Mucosa of stomach (tissue), 1 donor: ENCODE data around the gene PABPN1L.
"Not testable (repeated sequence)": the region's sequence is repeated elsewhere in the genome, so short reads cannot be mapped to it uniquely, and the experiment has no call there.

Source experiments
- H3K27me3 ChIP-seq: one replicate; pipeline ENCODE4 v1.7.0; 2013; ENCODE audit warnings: mild to moderate bottlenecking, low read length; ENCODE audit not compliant: control insufficient read depth, insufficient read depth
- H3K36me3 ChIP-seq: one replicate; pipeline ENCODE4 v1.7.0; 2013; ENCODE audit warnings: low read length; ENCODE audit not compliant: control insufficient read depth, insufficient read depth
- H3K4me1 ChIP-seq: one replicate; pipeline ENCODE4 v1.7.0; 2013; ENCODE audit warnings: mild to moderate bottlenecking, low read length; ENCODE audit not compliant: control insufficient read depth, insufficient read depth
- H3K4me3 ChIP-seq: one replicate; pipeline ENCODE4 v1.7.0; 2013; ENCODE audit warnings: low read length
- H3K9ac ChIP-seq: one replicate; pipeline ENCODE4 v1.7.0; 2013; ENCODE audit warnings: mild to moderate bottlenecking, low read length, moderate library complexity
- H3K9me3 ChIP-seq: one replicate; pipeline ENCODE4 v1.7.0; 2013; ENCODE audit warnings: mild to moderate bottlenecking, low read length, moderate library complexity; ENCODE audit not compliant: control insufficient read depth
- donor health status: Pancreatic carcinoma.

PABPN1L gene

DNA sequence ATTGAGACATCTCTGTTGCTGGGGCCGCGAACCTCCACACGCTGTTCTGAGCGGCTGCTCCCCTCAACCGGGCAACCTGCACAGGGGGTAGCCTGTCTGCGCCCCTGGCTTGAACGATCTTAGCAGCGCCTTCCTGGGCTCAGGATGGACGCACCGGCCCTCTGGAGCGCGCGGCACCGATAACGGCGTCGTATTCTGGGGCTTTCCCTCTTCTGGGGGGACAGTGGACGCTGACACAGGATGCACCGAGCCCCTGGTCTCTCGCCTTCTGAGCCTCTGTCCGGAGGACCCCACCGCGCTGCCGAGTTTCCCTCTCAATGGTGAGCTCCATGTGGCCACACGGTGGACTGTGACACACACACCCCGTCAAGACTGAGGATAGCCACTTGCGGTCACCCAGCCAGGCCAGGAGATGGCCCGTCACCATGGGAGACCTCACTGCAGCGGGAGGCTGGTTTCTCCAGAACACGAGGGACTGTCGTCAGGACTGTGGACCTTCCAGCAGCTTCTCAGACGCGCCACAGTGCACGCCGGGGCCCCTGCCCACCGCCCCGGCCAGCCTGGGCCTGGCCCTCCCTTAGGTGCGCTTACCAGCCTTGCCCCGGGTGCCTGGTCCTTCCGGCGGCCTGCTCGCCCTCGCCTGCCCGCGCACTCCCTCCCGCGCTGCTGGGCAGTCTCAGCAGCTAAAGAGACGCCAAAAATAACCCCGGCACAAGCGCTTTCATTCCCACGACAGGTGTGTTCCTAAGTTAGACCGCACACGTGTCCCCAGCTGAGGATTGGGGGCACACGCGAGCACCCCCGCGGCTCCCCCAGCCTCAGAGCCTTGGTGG, 30.0 kb upstream of the PABPN1L start:
- Histone ChIP-seq H3K36me3 (no peaks in the 10 kb centered on the region), H3K4me1 (no peaks in the 10 kb centered on the region), H3K4me3 (no peak overlapping the region), H3K27me3 (no peaks in the 10 kb centered on the region), H3K9me3 (no peaks in the 10 kb centered on the region), H3K9ac (no peak overlapping the region)

DNA sequence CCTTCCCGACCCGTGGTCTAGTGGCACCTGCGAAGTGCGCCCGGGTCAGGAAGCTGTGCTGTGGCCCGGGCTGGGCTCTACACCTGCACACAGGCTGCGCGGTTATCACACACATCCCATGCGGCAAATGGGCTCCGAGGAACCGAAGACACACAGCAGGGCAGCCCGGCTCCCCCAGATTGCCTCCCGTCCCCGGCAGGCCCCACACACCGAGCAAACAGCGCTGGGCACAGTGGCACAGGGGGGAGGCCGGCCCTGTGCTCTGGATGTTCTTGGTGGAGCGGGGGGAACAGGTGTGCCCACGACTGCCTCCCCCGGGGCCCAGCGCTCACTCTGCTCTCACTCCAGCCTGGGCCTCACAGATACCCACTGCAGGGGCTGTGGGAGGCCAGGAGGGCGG, 28.9 kb upstream of the PABPN1L start:
- Histone ChIP-seq H3K9me3 (no peaks in the 10 kb centered on the region), H3K9ac (no peak overlapping the region), H3K4me3 (no peak overlapping the region), H3K27me3 (no peaks in the 10 kb centered on the region), H3K36me3 (no peaks in the 10 kb centered on the region), H3K4me1 (no peaks in the 10 kb centered on the region)

DNA sequence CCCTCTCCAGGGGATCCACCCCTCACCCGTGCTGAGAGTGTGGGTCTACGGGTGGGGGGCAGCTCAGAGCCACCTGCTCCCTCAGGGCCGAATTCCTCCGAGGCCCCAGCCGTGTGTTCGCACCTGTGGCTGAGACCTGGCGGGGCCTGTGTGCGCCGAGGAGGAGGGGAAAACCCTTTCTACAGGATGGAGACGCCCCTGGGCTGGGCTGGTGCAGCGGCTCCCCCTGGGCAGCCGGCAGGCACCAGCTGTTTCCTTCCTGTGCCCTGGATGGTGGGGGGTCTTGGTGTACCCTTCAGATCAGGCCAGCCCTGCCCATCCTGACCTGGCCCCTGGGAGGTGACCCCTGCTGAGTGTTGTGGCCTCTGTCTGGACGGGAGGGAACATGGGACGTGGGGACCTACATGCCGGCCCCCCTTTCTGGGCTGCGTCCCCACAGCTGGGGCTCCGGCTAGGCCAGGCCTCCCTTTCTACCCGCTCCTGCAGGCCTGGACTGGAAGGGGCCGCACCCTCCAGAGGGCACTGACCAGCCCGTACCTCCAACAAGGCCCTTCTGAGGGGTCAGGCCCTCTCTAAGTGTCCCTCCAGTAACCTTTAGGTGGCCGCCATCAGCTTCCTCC, 28.3 kb upstream of the PABPN1L start:
- no peaks in the 10 kb centered on the region for H3K36me3 ChIP-seq
- no peak overlapping the region for H3K4me3 ChIP-seq
- no peaks in the 10 kb centered on the region for H3K27me3 ChIP-seq
- H3K9me3 ChIP-seq, result no peaks in the 10 kb centered on the region
- H3K4me1 ChIP-seq, result no peaks in the 10 kb centered on the region
- H3K9ac ChIP-seq, result no peak overlapping the region

DNA sequence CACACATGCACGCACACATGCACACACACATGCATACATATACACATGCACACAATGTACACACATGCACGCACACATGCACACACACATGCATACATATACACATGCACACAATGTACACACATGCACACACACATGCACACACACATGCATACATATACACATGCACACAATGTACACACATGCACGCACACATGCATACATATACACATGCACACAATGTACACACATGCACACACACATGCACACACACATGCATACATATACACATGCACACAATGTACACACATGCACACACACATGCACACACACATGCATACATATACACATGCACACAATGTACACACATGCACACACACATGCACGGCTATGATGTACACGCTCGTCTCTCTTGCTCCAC, 27.8 kb upstream of the PABPN1L start:
- not testable (repeated sequence) for H3K27me3 ChIP-seq, H3K9me3 ChIP-seq, H3K4me1 ChIP-seq, H3K4me3 ChIP-seq, H3K9ac ChIP-seq, H3K36me3 ChIP-seq

DNA sequence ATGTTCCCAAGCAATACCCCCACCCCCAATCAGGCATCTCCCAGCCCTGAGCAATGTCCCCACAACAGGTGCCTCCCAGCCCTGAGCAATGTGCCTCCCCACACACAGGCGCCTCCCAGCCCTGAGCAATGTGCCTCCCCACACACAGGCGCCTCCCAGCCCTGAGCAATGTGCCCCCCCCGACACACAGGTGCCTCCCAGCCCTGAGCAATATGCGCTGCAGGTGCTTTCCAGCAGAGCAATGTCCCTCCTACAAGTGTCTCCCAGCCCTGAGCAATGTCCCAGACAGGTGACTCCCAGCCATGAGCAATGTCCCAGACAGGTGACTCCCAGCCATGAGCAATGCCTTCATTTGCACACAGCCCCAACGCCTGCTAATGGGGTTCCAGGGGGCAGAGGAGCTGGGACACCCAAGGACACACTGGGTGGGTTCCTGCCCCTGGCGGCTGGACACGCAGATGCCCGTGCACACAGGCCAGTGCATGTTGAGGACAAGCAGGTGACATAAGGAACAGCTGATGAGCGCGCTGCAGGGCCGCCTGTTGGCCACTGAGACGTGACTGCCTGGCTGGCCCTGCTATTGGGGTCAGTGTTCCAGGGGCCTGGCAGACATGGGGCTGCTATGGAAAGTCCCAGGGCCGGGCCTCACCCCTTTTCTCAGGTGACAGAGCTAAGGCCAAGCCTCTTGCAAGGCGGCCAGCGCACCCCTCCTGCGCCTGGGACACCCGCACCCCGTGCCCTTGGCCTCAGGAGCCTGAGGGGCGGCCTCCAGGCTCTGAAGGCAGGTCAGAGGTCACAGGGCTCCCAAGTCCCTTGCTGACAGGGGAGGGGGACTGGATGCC, 26.9 kb upstream of the PABPN1L start:
- Histone ChIP-seq H3K27me3 (no peaks in the 10 kb centered on the region), H3K36me3 (no peaks in the 10 kb centered on the region), H3K9ac (no peak overlapping the region), H3K4me1 (no peaks in the 10 kb centered on the region), H3K9me3 (no peaks in the 10 kb centered on the region), H3K4me3 (no peak overlapping the region)

DNA sequence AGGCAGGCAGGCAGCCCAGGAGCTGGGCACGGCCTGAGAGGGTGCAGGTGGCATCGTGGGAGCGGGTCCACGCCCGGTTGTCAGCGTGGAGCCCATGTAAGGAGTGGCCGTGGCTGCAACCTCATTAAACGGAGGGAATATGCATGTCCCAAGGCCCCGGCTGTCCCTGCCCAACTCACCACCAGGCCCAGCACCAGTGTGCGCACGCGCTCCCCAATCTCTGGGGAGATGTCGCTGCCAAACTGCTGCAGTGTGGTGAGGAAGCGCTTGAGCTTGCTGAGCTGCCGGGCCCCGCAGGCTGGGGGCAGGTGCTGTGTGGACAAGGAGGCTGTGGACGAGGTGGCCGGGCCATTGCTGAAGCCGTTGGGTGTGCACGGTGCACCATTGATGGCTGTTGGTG, 25.6 kb upstream of the PABPN1L start:
- Histone ChIP-seq H3K4me3 (no peak overlapping the region), H3K4me1 (no peaks in the 10 kb centered on the region), H3K27me3 (no peaks in the 10 kb centered on the region), H3K9me3 (no peaks in the 10 kb centered on the region), H3K9ac (no peak overlapping the region), H3K36me3 (no peaks in the 10 kb centered on the region)

DNA sequence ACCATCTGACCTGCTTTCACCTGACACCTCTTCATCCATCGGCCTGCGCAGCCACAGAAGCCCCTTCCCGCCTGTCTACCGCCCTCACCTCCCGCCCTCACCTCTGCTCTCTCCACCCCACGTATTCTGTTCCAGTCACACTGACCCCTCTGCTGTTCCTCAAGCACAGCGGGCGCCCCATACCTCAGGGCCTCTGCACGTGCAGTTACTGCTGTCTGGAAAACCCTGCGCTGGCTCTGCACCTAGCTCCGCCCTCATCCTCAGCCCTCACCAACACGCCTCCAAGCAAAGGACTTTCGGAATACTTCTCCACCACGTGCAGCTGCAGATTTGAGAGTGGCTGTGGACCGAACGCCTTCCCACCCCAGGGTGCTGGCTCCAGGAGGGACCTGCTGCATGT, 24.6 kb upstream of the PABPN1L start:
- no peak overlapping the region for H3K4me3 ChIP-seq
- H3K4me1 ChIP-seq, result no peaks in the 10 kb centered on the region
- no peak overlapping the region for H3K9ac ChIP-seq
- no peaks in the 10 kb centered on the region for H3K27me3 ChIP-seq
- no peaks in the 10 kb centered on the region for H3K9me3 ChIP-seq
- H3K36me3 ChIP-seq, result no peaks in the 10 kb centered on the region

DNA sequence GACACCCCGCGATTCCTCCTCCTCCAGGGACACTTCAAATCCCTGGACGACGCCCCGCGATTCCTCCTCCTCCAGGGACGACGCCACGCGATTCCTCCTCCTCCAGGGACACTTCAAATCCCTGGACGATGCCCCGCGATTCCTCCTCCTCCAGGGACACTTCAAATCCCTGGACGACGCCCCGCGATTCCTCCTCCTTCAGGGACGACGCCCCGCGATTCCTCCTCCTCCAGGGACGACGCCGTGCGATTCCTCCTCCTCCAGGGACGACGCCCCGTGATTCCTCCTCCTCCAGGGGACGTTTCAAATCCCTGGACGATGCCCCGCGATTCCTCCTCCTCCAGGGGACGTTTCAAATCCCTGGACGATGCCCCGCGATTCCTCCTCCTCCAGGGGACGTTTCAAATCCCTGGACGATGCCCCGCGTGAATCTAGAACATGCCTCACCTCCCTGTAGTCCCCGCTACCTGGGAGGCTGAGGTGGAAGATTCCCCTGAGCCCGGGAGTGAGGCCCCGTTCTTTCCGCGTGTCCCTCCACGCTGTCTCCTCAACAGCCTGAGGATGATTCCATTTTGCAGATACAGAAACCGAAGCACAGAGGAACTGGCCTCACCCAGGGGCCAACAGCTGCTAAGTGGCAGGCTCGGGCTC, 23.4 kb upstream of the PABPN1L start:
- not testable (repeated sequence) for H3K27me3 ChIP-seq, H3K9me3 ChIP-seq, H3K4me1 ChIP-seq, H3K4me3 ChIP-seq, H3K9ac ChIP-seq, H3K36me3 ChIP-seq

DNA sequence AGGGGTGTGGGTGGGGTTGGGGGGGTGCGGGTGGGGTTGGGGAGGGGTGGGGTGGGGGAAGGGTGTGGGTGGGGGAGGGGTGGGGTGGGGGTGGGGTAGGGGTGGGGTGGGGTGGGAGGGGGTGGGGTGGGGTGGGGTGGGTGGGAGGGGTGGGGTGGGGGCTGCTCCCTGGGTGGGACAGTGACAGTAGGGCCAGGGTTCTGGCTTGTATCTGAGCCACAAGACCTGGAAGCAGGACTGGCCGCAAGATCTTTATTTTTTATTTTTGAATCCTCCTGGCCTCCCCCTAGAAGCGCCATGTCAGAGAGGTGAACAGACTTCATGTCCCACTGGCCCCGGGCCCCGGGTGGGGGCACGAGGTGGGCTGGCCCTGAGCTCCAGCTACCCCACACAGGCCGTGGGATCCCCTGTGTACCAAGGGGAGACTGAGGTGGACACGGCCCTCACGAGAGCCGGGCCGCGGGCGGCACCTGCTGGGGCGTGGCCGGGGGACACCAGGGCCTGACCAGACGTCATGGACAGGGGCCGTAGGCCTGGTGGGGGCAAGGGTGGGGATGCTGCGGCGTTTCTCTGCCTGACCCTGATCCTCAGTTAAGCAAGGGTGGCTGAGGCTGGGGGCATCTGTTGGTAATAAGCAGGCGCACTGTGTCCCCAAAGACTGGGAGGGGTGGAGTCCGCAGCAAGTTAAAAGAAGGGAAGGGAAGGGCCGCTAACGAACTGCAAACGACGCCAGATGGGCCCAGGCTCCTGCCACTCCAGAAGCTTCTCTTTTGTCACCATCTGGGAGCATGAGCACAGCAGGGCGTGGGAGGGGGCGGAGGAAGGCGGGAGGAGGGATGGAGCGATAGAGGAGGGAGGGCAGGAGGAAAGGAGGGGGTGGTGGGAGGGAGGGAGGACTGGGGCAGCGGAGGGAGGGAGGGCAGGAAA, 22.3 kb upstream of the PABPN1L start:
- Histone ChIP-seq H3K4me3 (no peak overlapping the region), H3K27me3 (no peaks in the 10 kb centered on the region), H3K36me3 (no peaks in the 10 kb centered on the region), H3K9ac (no peak overlapping the region), H3K4me1 (no peaks in the 10 kb centered on the region), H3K9me3 (no peaks in the 10 kb centered on the region)

DNA sequence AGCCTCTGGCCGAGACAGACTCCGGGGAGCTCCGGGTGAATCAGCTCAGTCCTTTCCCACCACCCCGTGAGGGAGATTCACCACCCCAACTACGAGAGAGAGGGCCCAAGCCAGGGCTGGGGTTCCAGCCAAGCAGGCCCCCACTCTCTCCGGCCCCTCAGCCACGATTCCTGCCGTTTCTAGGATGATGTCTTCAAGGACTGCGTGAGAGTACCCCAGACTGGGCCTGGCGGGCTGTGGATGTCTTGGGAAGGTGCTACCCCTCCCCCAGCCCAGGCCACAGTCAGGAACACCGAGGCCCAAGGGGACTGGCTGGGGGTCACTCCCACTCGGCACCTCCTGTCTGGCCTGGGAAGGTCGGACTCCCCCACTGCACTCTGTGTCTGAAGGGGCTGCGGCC, 21.6 kb upstream of the PABPN1L start:
- Histone ChIP-seq H3K4me1 (no peaks in the 10 kb centered on the region), H3K36me3 (no peaks in the 10 kb centered on the region), H3K9ac (no peak overlapping the region), H3K27me3 (no peaks in the 10 kb centered on the region), H3K9me3 (no peaks in the 10 kb centered on the region), H3K4me3 (no peak overlapping the region)

DNA sequence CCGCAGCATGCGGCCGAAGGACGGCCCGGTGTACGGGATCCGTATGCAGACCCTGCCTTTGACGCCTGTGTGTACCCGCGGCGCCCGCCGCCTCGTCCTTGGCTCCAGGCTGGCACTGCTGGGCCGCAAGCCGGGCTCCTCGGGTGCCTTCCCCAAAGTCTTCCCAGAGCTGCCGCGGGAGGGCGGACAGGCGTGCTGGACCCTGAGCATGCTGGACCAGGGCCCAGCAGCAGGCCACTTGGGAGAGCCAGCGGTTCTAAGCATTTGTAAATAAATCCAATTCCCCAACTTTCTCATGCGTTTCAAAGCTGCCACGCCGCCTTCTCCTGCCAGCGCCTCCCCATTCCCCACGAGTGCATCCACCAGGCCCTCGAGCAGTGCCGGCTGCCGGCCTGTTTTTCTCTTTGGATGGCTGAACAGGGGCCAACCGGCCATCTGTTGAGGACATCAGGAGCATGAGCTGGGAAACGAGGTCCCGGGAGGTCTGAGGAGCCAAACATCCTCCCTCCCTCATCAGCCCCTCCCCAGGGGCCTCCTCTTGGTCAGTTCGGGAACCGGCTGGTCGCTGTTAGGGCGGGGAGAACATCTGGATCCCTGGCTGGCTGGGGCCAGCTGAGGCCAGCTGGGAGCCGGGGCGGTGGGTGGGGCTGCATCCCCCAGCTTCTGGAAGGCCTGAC, 20.5 kb upstream of the PABPN1L start:
- H3K9me3 ChIP-seq, result no peaks in the 10 kb centered on the region
- H3K27me3 ChIP-seq, result no peaks in the 10 kb centered on the region
- H3K36me3 ChIP-seq, result no peaks in the 10 kb centered on the region
- H3K9ac ChIP-seq, result no peak overlapping the region
- peaks cover 8% of the 10 kb centered on the region for H3K4me1 ChIP-seq
- no peak overlapping the region for H3K4me3 ChIP-seq
